ENCODE results near the gene TMSB15B.
"Not testable (repeated sequence)": the region's sequence is repeated elsewhere in the genome, so short reads cannot be mapped to it uniquely, and the experiment has no call there.

Gene TMSB15B

GRCh38 chrX:103962411-103963278, at the start of gene TMSB15B:
Gene TMSB15B (plus strand): TSS chrX:103962627.
- not testable (repeated sequence) for DNase-seq

- no peak for DNase-seq
Measured at GRCh38 chrX:103913356-103914020, 48.9 kb upstream of the TMSB15B start.

GRCh38 chrX:103918050-103918449, 44.4 kb upstream of the TMSB15B start:
- DNase-seq = peak; percentile 34 to 56

GRCh38 chrX:103918571-103919269, 43.7 kb upstream of the TMSB15B start:
- DNase-seq = peak; percentile 38 to 64

- peak in 1 of 2 donors; percentile 56 for DNase-seq
Measured at GRCh38 chrX:103919270-103919637, 43.2 kb upstream of the TMSB15B start.

- peak in 1 of 2 donors; percentile 11 for DNase-seq
Measured at GRCh38 chrX:103920515-103920914, 41.9 kb upstream of the TMSB15B start.

- no peak for DNase-seq
Measured at GRCh38 chrX:103927030-103927429, 35.4 kb upstream of the TMSB15B start.

GRCh38 chrX:103927633-103928032, 34.8 kb upstream of the TMSB15B start:
- no peak for DNase-seq

- no peak for DNase-seq
Measured at GRCh38 chrX:103932133-103932532, 30.3 kb upstream of the TMSB15B start.

- not testable (repeated sequence) for DNase-seq
Measured at GRCh38 chrX:103940257-103940656, 22.2 kb upstream of the TMSB15B start.

GRCh38 chrX:103941201-103941975, 21.0 kb upstream of the TMSB15B start:
- peak in 1 of 2 donors; percentile 48 for DNase-seq

GRCh38 chrX:103949506-103949905, 12.9 kb upstream of the TMSB15B start:
- no peak for DNase-seq

GRCh38 chrX:103953353-103953752, 9.1 kb upstream of the TMSB15B start:
- no peak for DNase-seq

GRCh38 chrX:103954259-103954658, 8.2 kb upstream of the TMSB15B start:
- no peak for DNase-seq

- DNase-seq = not testable (repeated sequence)
Measured at GRCh38 chrX:103960599-103960998, 1.8 kb upstream of the TMSB15B start.

- DNase-seq = not testable (repeated sequence)
Measured at GRCh38 chrX:103983508-103983907, 21.1 kb downstream of the TMSB15B start.

- DNase-seq = no peak
Measured at GRCh38 chrX:103999234-103999633, 36.8 kb downstream of the TMSB15B start.

- no peak for DNase-seq
Measured at GRCh38 chrX:104008831-104009230, 46.4 kb downstream of the TMSB15B start.

GRCh38 chrX:104013158-104013557, 50.7 kb downstream of the TMSB15B start:
- DNase-seq = no peak

- no peak for DNase-seq
Measured at GRCh38 chrX:104013606-104014005, 51.2 kb downstream of the TMSB15B start, which contains the start of gene H2BW1. Gene H2BW1 (minus strand): TSS chrX:104013708. CDS start chrX:104013576, 132 bp downstream.

GRCh38 chrX:104015576-104015975, 53.1 kb downstream of the TMSB15B start:
- not testable (repeated sequence) for DNase-seq
